K562 (cell line): Measurements from ENCODE around the gene HOTAIR. TPM values are rescaled to one million over a fixed set of nuclear protein-coding genes. Genes with fewer than 3 reads are reported as not detected.

Experiments used
- CHD7 ChIP-seq: fragments of 200-600 bp; sonication (generic); IDR thresholded peaks from one replicate; pipeline ENCODE4 v1.6.1; 2012; ENCODE audit warnings: mild to moderate bottlenecking, low read depth, low read length, inconsistent platforms
- CTCFL ChIP-seq: IDR thresholded peaks from 2 replicates; pipeline ENCODE4 v1.6.1; 2011; ENCODE audit warnings: borderline replicate concordance, low read depth, mild to moderate bottlenecking, moderate library complexity, low read length; ENCODE audit not compliant: insufficient read depth, poor library complexity, severe bottlenecking
- GTF3C2 ChIP-seq: IDR thresholded peaks from 3 replicates; pipeline ENCODE4 v1.6.1; 2011; ENCODE audit warnings: borderline replicate concordance, mild to moderate bottlenecking, moderate library complexity; ENCODE audit not compliant: insufficient read length; ENCODE audit errors: extremely low read depth
- HINFP ChIP-seq: fragments of 450-650 bp; conservative IDR thresholded peaks from 2 replicates; pipeline ENCODE4 v1.6.1; 2016; ENCODE audit warnings: missing genetic modification characterization, low read depth, mild to moderate bottlenecking, control low read depth, missing compliant biosample characterization
- KDM1A ChIP-seq, 2 experiments: fragments of 450-650 bp; IDR thresholded peaks; 2 replicates each; pipeline ENCODE4 v1.6.1; 2016; ENCODE audit warnings: mild to moderate bottlenecking in 2 of 2
- MEF2D ChIP-seq: conservative IDR thresholded peaks from 2 replicates; pipeline ENCODE4 v1.6.1; 2016; ENCODE audit warnings: low read depth, missing genetic modification characterization, missing compliant biosample characterization
- ZNF311 ChIP-seq: fragments of 250-450 bp; sonication (Bioruptor Pico); IDR thresholded peaks from 2 replicates; pipeline ENCODE4 v1.4.0; 2020; ENCODE audit warnings: mild to moderate bottlenecking, moderate library complexity
- ZNF324 ChIP-seq: fragments of 250-450 bp; sonication (Bioruptor Pico); IDR thresholded peaks from 2 replicates; pipeline ENCODE4 v1.4.0; 2020; ENCODE audit warnings: mild to moderate bottlenecking
- polyA plus RNA-seq, 8 experiments: library from polyadenylated mRNA; depleted of rRNA in 4 of 8; stranded (reverse) in 5 of 8; unstranded in 3 of 8; fragments of >200 nt; fragmentation: Nextera tagmentation in 2 of 8; fragmentation: Illumina TruSeq in 1 of 8; extraction: Ambion mirVana in 2 of 8; extraction: Trizol in 1 of 8; gene quantifications; 2 replicates each; pipeline versions ENCODE4 v1.2.1 to v1.2.3, GENCODE V29; 2011 to 2014; ENCODE audit warnings: inconsistent platforms in 1 of 8, missing spikeins in 1 of 8
- total RNA-seq, 7 experiments: library from RNA; depleted of rRNA in 6 of 7; stranded (reverse); fragments of >200 nt in 6 of 7; fragmentation: Illumina TruSeq in 2 of 7; extraction: Trizol in 2 of 7; gene quantifications; 2 replicates each; pipeline versions ENCODE4 v1.2.1 to v1.2.3, GENCODE V29; 2011 to 2021; ENCODE audit warnings: low replicate concordance in 1 of 7

HOTAIR gene
- total and polyA plus RNA-seq, 9 of the 15 experiments (the other 6 are each of a cell fraction or from before 2014, with no cell fraction given) = 0.04 TPM; not detected in 8

GRCh38 chr12:54010972-54011664 is 36.4 kb upstream of the HOTAIR start (continued):
- TF ChIP-seq CTCFL (no peak), MEF2D (tag) (no peak), GTF3C2 (no peak), ZNF324 (CRISPR knock-in tag) (no peak), HINFP (no peak), CHD7 (no peak), KDM1A (IDR thresholded peaks at IDR 0.05) (no peak), ZNF311 (CRISPR knock-in tag) (no peak)
